ENCODE data around the gene ALOX5AP. TPM values are rescaled to one million over a fixed set of nuclear protein-coding genes. Genes with fewer than 3 reads are reported as not detected.
A peak's percentile ranks its signal among the peaks of the same experiment; 100 is the strongest.

ALOX5AP gene
- total RNA-seq, 1 donor = 0.43 TPM

DNA sequence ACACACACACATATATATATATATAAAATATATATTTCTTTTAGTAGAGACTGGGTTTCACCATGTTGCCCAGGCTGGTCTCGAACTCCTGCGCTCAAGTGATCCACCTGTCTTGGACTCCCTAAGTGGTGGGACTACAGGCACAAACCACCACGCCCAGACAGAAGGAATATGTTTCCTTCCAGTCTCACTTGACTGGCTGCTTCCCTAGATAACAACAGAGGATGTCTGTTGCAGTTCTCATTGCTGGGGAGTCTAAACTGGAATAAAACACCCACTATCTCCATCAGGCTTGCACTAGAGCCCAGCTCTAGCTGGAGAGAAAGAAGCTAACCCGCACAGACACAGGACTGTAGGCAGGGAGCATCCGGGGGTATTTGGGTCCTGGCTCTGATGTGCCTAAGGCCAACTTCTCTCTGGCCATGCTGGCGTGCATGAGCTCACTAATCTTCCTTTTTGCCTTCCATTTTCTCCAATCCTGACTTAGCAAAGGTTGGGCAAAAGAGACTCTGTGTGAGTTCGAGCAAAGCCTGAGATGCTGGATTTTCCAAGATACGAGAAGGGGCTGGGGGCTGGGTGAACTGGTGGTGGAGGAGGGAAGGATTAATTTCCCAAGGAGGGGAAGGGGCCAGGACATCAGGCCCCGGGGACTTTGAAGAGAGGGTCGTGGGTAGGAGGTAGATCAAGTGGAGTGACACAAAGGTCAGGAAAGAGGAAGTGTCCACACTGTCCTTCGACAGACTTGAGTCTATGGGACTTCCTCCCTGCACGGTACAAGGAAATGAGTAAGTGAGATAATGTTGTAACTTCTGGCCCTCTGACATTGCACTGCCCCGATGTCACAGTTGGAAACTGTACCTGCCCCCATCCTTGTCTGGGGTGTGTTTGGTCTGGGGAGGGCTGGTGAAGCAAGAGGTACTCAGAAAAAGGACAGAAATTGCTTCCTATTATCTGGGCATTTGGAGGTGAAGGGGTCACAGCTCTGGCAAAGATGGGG is 22.5 kb upstream of the ALOX5AP start:
- peak; percentile 34 for DNase-seq (ENCODE audit: low read depth)
- TF ChIP-seq, protein P1, sequence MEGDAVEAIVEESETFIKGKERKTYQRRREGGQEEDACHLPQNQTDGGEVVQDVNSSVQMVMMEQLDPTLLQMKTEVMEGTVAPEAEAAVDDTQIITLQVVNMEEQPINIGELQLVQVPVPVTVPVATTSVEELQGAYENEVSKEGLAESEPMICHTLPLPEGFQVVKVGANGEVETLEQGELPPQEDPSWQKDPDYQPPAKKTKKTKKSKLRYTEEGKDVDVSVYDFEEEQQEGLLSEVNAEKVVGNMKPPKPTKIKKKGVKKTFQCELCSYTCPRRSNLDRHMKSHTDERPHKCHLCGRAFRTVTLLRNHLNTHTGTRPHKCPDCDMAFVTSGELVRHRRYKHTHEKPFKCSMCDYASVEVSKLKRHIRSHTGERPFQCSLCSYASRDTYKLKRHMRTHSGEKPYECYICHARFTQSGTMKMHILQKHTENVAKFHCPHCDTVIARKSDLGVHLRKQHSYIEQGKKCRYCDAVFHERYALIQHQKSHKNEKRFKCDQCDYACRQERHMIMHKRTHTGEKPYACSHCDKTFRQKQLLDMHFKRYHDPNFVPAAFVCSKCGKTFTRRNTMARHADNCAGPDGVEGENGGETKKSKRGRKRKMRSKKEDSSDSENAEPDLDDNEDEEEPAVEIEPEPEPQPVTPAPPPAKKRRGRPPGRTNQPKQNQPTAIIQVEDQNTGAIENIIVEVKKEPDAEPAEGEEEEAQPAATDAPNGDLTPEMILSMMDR (IDR thresholded peaks at IDR 0.05; ENCODE audit: insufficient read depth, low read depth, low read length) = no peak
- no peak overlapping the region for H3K4me3 ChIP-seq (ENCODE audit: low read depth, low read length)

DNA sequence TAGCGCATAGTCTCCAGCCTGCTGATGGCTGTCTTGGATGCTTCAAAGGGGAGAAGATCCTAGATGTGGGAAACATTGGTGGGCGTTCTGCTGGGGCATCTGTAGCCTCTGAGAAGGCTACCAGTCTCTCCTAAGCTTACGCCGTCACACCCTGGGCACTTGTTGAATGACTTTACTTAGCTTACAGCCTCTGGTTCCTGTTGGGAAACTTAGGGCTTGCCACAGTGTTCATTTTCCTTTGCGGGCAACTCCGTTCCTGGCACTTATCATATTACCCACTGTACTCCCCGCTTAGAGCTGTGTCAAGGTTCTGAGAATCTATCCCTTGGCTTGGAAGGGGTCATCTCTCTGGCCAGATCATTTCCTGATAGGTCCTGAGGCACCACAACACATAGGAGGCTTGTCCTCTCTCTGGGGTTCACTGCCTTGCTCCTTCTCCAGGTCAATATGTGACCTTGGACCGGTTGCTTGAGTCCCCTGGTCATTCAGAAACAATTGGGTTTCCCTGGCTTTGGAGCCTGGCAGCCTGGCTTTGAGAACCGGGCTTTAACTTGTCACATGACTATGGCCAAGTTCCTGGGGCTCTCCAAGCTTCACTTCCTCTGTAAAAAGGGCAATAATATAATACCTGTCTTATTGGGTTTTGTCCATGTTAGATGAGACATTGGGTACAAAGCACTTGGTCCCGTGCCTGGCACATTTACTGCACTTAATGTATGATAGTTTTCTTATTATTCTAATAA is 20.5 kb upstream of the ALOX5AP start:
- TF ChIP-seq, protein P1 (IDR thresholded peaks at IDR 0.05; ENCODE audit: insufficient read depth, low read depth, low read length) = no peak
- no peak overlapping the region for H3K4me3 ChIP-seq (ENCODE audit: low read depth, low read length)
- no peak for DNase-seq (ENCODE audit: low read depth)

DNA sequence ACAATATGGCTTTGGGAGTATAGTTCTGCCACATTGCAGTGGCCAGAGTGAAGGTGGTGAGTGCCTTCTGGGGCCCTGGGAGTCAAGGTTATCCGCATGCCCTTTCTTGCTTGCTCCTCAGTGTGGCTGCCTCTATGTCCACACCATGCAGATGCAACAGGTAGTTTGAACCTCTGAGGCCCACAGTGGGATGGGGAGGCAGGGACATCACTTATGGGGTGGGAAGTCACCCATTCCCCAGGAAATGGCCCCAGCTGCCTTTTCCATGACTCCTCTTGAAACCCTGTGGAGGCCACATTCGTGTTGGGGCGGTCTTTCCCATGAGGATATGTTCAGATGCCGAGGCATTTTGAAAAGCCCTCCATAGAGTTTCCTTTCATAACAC is 20.0 kb upstream of the ALOX5AP start:
- no peak for DNase-seq (ENCODE audit: low read depth)
- H3K4me3 ChIP-seq (ENCODE audit: low read depth, low read length) = no peak overlapping the region
- TF ChIP-seq, protein P1 (IDR thresholded peaks at IDR 0.05; ENCODE audit: insufficient read depth, low read depth, low read length) = no peak

DNA sequence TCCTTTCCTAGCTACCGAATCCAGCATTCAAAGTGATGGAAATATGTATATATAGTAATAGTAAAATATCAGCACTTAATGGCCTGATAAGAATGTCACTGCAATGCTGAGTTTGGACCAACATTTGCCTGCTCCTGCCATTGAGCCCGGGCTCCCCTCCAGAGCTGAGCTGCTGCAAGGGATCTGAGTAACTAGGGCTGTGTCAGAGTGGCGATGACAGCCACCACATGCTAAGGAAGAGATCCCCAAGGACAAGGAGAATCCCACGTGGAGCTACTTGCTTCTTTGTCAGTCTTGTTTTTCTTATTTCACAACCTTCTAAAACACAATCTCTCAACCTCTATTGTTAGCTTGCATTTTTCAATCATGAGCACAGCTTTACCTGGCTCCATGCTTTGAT is 19.5 kb upstream of the ALOX5AP start:
- DNase-seq (ENCODE audit: low read depth) = no peak
- TF ChIP-seq, protein P1 (IDR thresholded peaks at IDR 0.05; ENCODE audit: insufficient read depth, low read depth, low read length) = no peak
- no peak overlapping the region for H3K4me3 ChIP-seq (ENCODE audit: low read depth, low read length)

DNA sequence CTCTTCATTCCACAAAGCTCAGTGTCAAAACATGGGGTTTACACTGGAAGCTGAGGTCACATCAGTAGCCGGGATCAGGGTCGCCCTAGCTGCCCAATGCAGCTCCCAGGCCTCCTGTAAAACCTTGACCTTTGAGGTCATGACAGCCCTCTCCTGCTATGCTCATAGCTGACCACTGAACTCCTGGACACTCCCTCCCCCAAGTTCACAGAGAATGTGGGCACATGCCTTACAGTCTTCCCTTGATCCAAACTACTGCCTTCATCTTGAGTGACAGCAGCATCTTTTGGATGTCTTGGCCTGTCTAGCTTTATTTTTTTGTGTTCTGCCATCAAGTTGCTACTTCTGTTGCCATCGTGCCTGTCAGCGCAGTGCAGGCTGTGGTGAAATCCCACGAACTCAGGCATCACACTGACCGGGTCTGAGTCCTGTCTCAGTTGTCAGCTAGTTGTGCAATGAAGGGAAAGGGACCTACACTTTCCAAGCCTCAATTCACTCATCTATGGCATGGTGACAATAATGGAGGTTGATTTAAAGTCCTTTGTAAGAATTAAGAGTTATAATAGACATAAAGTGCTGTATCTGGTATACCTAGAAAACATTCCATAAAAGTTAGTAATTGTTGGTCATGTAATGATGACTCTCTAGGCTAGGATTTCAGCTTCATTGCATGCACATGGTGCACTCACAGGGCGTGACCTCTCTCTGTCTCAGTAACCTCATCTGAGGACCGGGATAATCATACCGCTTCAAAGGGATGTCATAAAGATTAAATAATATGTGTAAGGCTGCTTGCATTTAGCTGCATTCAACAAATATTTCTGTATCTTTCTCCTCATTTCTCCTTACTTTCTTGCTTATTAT is 16.4 kb upstream of the ALOX5AP start:
- TF ChIP-seq, protein P1 (IDR thresholded peaks at IDR 0.05; ENCODE audit: insufficient read depth, low read depth, low read length) = no peak
- H3K4me3 ChIP-seq (ENCODE audit: low read depth, low read length) = no peak overlapping the region
- peak; percentile 89 for DNase-seq (ENCODE audit: low read depth)

DNA sequence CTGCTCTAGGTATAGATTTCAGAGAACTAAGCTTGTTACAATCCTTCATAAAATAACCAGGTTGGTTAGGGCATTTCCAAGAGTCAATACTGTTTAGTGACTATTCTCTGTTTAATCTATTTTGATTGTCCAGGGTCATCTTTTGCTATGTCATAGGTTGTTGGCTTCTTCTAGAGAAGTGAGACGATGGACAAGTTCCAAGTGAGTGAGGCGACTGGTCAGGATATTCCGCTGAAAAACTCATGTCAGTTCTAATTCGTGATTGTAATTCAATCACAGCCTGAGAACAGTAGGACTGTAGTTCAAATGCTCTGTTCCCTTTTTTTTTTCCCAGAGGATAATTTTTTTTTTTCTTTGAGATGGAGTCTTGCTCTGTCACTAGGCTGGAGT is 15.8 kb upstream of the ALOX5AP start:
- H3K4me3 ChIP-seq (ENCODE audit: low read depth, low read length) = no peak overlapping the region
- DNase-seq (ENCODE audit: low read depth) = no peak
- TF ChIP-seq, protein P1 (IDR thresholded peaks at IDR 0.05; ENCODE audit: insufficient read depth, low read depth, low read length) = no peak
